GM04503 (cell line): Measurements from ENCODE around the gene ARHGEF4.

Experiments
- DNase-seq: peaks from one replicate; pipeline ENCODE4 v3.0.0-alpha.2; 2012; ENCODE audit warnings: low read depth

The ARHGEF4 gene

GRCh38 chr2:130834091-130834930 lies 2.4 kb upstream of the ARHGEF4 start:
- no peak for DNase-seq

DNA sequence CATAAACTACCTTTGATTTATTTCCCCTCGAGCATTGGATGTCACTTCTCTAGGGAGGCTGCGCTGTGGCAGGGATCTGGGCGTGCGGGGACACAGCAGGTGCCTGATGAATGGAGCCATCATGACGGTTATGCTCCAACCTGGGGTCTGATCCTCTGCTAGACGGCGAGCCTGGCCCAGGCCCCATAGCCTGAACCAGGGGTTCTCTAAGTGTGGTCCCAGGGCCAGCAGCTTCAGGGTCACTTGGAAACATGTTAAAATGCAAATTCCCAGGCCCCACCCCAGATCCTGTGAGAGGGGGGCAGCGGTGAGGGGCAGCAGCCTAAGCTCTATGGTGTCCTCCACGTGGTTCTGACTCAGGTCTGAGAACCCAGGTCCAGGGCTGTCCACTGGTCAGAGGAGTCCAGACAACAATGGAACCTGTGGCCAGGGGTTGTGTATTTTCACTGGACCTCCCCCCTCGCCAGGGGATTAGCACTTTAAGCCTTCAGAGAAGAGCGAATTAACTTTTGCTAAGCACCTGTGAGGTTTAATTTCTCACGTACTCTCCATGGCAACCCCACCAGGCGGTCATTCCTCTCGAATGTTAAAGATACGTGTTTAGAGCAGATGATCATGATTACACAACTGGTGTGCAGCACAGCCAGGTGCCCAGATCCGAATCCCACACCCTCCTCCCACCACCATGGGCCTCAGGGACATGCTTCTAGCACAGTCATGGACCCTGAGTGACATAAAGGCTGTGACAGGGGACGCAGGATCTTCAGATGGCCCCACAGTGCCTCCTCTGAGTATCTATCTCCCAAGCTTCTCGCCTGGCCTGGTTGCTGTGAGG lies 1.6 kb upstream of the ARHGEF4 start:
- no peak for DNase-seq

- DNase-seq = no peak
These were observed 1.0 kb upstream of the ARHGEF4 start for GRCh38 chr2:130835766-130836015.

DNA sequence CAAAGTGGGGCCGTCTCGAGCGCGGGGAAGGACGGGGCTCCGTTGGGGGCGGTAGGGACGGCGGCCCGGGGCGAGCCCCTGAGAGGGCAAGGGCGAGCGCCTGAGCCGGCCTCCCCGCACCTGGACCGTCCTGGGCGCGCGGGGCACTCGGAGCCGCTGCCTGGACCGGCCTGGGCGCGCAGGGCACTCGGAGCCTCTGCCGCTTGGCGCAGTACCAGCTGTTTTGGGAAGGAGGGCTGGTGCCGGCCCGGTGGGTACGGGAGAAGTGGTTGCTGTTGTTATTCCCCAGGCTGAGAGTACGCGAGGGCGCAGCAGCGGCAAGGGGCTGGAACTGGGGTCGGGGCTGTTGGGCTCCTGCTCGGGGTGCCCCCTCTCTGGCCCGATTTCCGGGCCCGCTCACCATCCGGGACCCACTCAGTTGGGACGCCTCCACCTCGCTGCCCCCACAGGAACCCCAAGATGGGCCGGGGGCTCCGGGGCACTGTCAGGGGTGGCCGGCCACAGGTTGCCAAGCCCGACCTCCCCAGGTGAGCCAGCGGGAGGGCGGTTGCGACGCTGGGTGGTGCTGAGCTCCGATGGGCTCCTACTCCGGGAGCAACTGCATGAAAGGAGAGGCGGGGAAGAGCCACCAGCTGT lies 579 bp downstream of the ARHGEF4 start:
- DNase-seq = no peak

GRCh38 chr2:130837811-130838565 lies 1.3 kb downstream of the ARHGEF4 start:
- DNase-seq = no peak

DNA sequence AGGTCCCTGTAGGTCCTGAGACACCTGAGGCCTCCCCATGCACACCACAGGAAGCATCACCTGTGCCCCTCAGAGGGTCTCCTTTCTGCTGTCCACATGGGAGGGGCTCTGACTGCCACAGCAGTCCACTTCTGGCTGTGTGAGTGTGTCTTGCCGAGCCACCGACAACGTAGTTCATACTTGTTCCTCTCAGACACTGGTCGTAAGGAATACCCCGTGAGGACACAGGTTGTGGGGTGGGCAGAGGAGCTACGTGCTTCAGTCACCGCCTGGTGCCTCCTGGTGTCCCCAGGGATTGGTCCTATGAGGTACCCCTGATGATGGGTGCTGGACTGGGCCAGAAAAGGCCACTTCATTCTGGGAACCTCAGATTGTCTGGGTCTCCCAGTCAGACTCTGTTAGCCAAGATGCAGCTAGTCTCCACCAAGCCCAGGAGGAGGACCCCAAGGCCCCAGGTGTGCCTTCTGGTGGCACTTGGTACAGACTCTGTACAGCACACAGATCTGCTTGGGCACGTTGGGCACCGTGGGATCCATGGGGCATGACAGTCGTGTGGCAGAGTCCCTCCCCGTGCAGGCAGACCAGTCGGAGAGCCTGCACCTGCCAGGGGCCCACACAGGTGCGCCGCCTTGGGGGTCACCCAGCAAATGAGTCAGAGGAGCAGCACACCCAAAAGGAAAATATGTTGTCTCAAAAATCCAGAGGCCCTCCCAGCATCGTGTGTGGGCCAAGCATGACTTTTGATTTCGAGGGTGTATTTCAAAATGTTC lies 2.5 kb downstream of the ARHGEF4 start:
- no peak for DNase-seq

DNA sequence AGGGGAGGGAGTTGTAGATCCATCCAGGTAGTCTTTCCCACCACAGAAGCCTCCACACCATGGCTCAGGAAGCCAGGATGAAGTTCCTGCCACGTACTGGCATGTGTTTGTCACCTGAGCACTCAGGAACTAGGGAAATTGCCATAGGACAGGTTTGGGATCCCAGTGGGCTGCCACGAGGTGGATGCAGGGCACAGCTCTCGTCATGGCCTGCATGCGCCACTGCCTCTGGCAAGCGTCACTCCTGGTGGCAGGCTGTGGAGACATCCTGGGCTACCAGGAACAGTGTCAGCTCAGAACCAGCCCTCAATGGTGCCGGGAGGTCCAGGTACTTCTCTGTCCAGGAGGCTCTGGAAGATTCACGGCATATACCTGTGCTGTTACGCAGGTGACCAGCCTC lies 3.8 kb downstream of the ARHGEF4 start:
- no peak for DNase-seq

DNA sequence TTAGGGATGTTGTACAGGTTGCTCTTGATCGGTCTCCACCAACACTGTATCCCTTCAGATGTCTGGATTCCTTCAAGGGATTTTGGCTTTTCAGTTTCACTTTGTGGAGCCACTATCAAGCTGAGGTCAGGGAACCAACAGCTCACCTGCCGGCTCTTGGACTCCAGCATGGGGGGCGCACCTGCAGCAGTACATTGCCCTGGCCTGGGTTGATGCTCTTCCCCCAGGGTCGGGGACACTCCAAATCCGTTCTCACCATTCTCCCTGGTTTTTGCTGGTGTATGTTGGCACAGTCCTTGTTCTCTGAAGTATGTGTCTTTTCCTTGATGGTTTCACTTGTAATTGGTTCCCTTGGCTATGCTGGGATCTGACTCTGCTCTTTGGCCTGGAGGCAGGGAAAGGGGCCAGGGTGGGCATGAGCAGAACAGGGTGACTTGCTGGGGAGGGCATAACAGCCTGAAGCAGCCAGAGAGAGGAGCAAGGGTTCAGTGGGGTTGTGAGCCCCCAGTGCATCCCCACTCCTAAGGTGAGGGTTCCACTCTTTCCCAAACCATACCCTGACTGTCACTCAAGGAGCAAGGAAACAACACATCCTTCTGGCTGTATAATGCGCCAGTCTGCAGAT lies 5.1 kb downstream of the ARHGEF4 start:
- no peak for DNase-seq

DNA sequence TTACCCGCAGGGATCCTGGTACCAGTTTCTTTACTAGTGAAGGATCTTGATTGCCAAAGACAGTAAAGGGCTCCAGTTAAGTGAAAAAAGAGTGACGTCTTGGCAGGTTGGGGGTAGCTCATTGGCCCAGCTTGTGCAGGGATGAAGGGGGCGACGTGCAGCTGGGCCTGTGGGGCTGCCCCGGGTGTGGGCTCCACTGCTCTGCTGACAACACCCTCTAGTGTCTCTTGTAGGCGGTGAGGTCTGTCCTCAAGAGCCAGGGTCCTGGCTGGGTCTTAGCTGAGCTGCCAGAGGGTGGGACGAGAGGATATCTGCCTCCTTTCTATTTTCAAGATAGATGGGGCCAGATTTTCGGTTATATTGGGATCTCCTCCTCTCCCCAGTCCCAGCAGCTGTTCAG lies 6.1 kb downstream of the ARHGEF4 start:
- no peak for DNase-seq

GRCh38 chr2:130843321-130843985 lies 6.7 kb downstream of the ARHGEF4 start:
- no peak for DNase-seq

- no peak for DNase-seq
These were observed 7.4 kb downstream of the ARHGEF4 start for GRCh38 chr2:130844161-130844560.

DNA sequence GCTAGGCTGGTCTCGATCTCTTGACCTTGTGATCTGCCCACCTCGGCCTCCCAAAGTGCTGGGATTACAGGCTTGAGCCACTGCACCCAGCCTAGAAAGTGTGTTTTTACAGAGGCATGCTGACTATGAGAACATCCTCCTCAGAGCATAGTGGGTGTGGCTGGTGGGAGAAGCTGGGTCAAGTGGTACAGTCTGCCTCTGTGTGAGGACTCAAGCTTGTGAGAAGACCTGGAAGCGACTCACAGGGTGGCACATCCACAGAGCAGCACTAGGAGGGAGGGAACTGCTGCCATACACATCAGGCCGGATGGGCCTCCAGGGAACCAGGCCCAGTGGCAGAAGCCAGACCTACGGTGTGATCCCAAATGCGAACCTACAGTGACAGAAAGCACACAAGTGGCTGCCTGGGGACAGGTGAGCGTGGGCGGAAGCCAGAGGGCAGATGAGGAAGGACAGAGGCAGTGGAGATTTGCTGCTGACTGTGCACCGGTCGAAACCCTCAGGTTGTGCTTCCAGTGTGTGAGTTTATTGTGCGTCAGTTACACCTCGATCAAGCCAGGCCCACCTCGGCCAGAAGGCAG lies 8.9 kb downstream of the ARHGEF4 start:
- DNase-seq = no peak

DNA sequence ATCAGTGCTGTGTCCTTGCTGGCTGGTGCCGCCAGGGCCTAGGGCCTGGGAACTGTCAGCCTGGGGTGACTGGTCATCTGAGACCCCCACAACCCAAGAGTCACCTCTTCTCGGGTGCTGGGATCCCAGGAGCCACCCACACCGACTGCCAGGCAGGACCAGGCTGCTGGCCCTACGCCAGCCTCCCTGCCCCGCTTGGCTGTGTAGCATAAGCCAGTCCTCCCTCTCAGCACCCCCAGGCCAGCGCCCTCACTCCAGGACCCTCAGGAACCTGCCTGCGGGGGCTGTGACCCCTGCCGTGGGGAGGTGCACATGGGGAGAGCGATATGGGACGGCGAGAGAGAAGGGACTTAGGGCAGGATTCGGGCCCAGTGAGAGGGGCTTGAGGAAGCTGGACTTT lies 9.5 kb downstream of the ARHGEF4 start:
- no peak for DNase-seq

- no peak for DNase-seq
These were observed 10.1 kb downstream of the ARHGEF4 start for GRCh38 chr2:130846686-130847375.

DNA sequence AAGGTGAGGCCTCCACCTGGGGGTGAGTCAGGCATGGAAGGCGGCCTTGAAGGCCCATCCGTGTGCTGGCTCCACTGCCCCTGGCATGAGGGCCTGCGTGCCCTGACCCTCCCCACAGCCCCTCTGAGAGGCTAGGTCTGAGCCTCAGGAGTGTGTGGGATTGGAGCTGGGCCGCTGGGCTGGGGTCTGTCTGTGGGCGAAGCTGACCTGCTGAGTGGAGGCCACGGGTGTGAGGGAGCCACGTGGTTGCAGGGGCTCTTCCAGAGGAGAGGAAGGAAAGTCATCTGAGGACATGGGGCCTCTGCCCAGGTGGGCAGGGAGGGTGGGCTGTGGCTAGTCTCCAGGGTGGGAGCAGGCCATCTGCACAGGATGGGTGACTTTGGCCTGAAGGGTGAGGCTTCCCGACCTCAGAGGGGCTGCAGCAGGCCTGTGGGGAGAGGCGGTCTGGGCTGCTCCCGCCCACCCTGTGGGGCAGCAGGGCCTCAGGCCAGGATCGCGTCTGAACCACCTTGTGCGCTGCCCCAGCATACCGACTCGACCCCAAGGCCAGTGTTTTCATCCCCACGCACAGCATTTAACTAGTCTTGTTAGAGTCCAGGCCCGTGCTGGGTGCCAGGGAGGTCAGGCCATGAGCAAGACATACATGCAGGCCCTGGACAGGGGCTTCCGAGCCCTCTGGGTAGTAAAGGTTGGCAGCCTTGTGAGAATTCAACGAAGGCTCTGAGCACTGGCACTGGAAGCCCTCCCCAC lies 11.2 kb downstream of the ARHGEF4 start:
- DNase-seq = no peak

DNA sequence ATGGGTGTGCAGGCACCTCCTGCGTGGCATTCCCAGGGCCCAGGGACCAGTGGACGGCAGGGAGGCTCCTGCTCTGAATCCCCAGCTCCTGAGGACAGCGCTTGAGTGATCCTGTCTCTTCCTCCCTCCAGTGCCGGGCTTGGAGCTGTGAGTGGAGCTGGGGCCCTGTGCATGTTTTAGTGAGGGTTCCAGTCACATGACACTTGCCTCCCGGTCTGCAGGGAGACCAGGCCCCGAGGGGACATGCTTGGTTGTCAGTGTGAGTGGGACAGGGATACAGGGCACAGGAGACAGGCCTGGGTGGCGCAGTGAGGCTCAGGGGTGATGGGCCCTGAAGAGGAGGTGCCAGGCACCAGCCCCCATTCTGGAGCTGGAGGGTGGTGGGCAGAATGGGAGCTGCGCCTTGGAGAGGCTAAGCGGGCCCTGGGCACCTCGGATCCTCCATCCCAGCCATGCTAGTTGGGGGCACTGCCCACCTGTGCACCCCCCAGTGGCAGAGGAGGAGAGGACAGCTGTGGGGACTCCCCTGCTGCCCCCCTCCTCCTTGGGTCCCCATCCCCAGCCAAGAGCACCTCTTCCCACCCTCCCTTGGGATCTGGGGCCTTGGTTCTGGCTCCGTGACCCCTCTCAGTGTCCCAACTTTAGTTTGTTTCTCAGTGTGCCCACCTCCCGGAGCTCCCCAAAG lies 12.0 kb downstream of the ARHGEF4 start:
- no peak for DNase-seq

GRCh38 chr2:130849896-130850787 lies 13.4 kb downstream of the ARHGEF4 start:
- no peak for DNase-seq
